Ovary (tissue), 9 donors: ENCODE measurements around the gene PLEKHM3. TPM values are rescaled to one million over a fixed set of nuclear protein-coding genes. Genes with fewer than 3 reads are reported as not detected.

Experiments used
- DNase-seq, 5 donors: peaks; one replicate each; pipeline ENCODE4 v3.0.0-alpha.2; 2019 to 2020
- H3K27ac ChIP-seq, 2 donors: fragments of 200-600 bp; one replicate each; pipeline versions ENCODE4 v1.5.1 to v1.8.0; 2019 to 2022
- H3K27me3 ChIP-seq: fragments of 200-600 bp; one replicate; pipeline ENCODE4 v1.8.0; 2022
- H3K36me3 ChIP-seq: fragments of 200-600 bp; sonication (generic); one replicate; pipeline ENCODE4 v1.5.1; 2019
- H3K4me1 ChIP-seq: one replicate; pipeline ENCODE4 v1.8.1; 2013; ENCODE audit warnings: mild to moderate bottlenecking, moderate library complexity; ENCODE audit not compliant: insufficient read depth
- H3K4me3 ChIP-seq: fragments of 200-600 bp; sonication (generic); one replicate; pipeline ENCODE4 v1.5.1; 2017
- H3K9me3 ChIP-seq, 2 donors: fragments of 200-600 bp in 1 of 2; sonication (generic) in 1 of 2; one replicate each; pipeline versions ENCODE4 v1.5.1 to v1.8.1; 2013 to 2019; ENCODE audit warnings: mild to moderate bottlenecking in 1 of 2, moderate library complexity in 1 of 2
- CTCF ChIP-seq, 3 donors: fragments of 450-650 bp in 2 of 3; fragments of 200-600 bp in 1 of 3; IDR thresholded peaks; one replicate each; pipeline versions ENCODE4 v1.5.1 to v1.8.0; 2016 to 2022; ENCODE audit warnings: antibody characterized with exemption in 3 of 3, mild to moderate bottlenecking in 1 of 3
- EP300 ChIP-seq: sonication (generic); formaldehyde crosslinking; IDR thresholded peaks from one replicate; pipeline ENCODE4 v1.6.1; 2017; ENCODE audit warnings: antibody characterized with exemption
- POLR2A ChIP-seq: fragments of 450-650 bp; IDR thresholded peaks from one replicate; pipeline ENCODE4 v1.6.1; 2017; ENCODE audit warnings: antibody characterized with exemption, mild to moderate bottlenecking, moderate library complexity
- WGBS, 3 donors: extraction: QIAGEN DNeasy Blood & Tissue Kit in 1 of 3; methylation state at CpG; one replicate each; pipeline versions ENCODE4 v1.1.5 to v1.1.7; 2013 to 2017; 5-methylcytosine and 5-hydroxymethylcytosine counted together
- intact Hi-C, 4 donors: fragments of 100-400 bp; cut with DNase I; formaldehyde crosslinking; loops; one replicate each; pipeline versions ENCODE4 v1.11.0 to v1.15.1; 2022 to 2023
- polyA plus RNA-seq, 2 donors: library from polyadenylated mRNA; stranded (reverse); fragments of 200-250 nt in 1 of 2; fragments of 350-450 nt in 1 of 2; fragmentation: Illumina TruSeq in 1 of 2; extraction: RNeasy Lipid Tissue Mini Kit (QIAGEN cat#74804) in 1 of 2; gene quantifications; one replicate each; pipeline ENCODE4 v1.2.3, GENCODE V29; 2013 to 2014
- total RNA-seq, 7 donors: library from RNA; depleted of rRNA in 2 of 7; stranded (reverse); fragments of >200 nt in 2 of 7; fragmentation: NEBNext Ultra II Directional in 3 of 7; extraction: Animal tissue kit (Norgen Biotek cat#: 25700) in 3 of 7; gene quantifications; one replicate each; pipeline versions ENCODE4 v1.1.0 to v1.2.4, GENCODE V29; 2016 to 2023
- donor health status: DM: no; HTN: no; CAD: no; lungs with moderate emphysema.
- donor health status: DM: no; HTN: no; CAD: no.
- donor health status: Bipolar disorder and iron deficiency.
- donor health status: DM: yes; HTN: yes; CAD: no.
- donor health status: DM: no; HTN: no; CAD: no.
- donor health status: DM: yes; HTN: yes; CAD: no.

PLEKHM3 gene
- total and polyA plus RNA-seq, 9 donors = 6.5 to 26.1 (median 14.3) TPM

- Histone ChIP-seq H3K27me3 (no peaks in the 10 kb centered on the region), H3K36me3 (no peaks in the 10 kb centered on the region), H3K4me3 (no peak overlapping the region), H3K9me3 (no peaks in the 10 kb centered on the region), H3K27ac (no peak overlapping the region), H3K4me1 (no peaks in the 10 kb centered on the region)
- intact Hi-C loops = no loop called here
- TF ChIP-seq EP300 (no peak), POLR2A (no peak), CTCF (IDR thresholded peaks at IDR 0.05) (no peak)
- 76 to 90% (median 82%) methylated on average over 2 of the region's 2 CpGs for WGBS, 3 donors
- DNase-seq = no peak
These were observed 145.8 kb downstream of the PLEKHM3 start for GRCh38 chr2:207879536-207879935.

- H3K9me3 ChIP-seq = no peaks in the 10 kb centered on the region
- no peaks in the 10 kb centered on the region for H3K27me3 ChIP-seq
These were observed 148.3 kb downstream of the PLEKHM3 start for GRCh38 chr2:207876842-207877535.

GRCh38 chr2:207875473-207876212 lies 149.7 kb downstream of the PLEKHM3 start:
- no peaks in the 10 kb centered on the region for H3K4me1 ChIP-seq
- intact Hi-C loops = no loop called here
- H3K27ac ChIP-seq = no peak overlapping the region
- H3K27me3 ChIP-seq = no peaks in the 10 kb centered on the region
- no peak for DNase-seq
- H3K9me3 ChIP-seq = no peaks in the 10 kb centered on the region
- H3K4me3 ChIP-seq = no peak overlapping the region
- WGBS, 3 donors = 95 to 96% (median 96%) methylated on average over 3 of the region's 3 CpGs
- no peaks in the 10 kb centered on the region for H3K36me3 ChIP-seq
- TF ChIP-seq POLR2A = no peak
- TF ChIP-seq CTCF (IDR thresholded peaks at IDR 0.05) = no peak
- TF ChIP-seq EP300 = no peak

More at GRCh38 chr2:207876842-207877535, 148.3 kb downstream of the PLEKHM3 start:
- Histone ChIP-seq H3K4me1 (no peaks in the 10 kb centered on the region), H3K36me3 (no peaks in the 10 kb centered on the region), H3K27ac (no peak overlapping the region), H3K4me3 (no peak overlapping the region)
- intact Hi-C loops = no loop called here
- WGBS, 3 donors = 78 to 93% (median 91%) methylated on average over 4 of the region's 4 CpGs
- no peak for DNase-seq
- TF ChIP-seq CTCF (IDR thresholded peaks at IDR 0.05) (no peak), POLR2A (no peak), EP300 (no peak)

GRCh38 chr2:207873794-207874193 lies 151.5 kb downstream of the PLEKHM3 start:
- 98 to 99% (median 98%) methylated on average over 1 of the region's 1 CpG for WGBS, 3 donors
- Histone ChIP-seq H3K36me3 (no peaks in the 10 kb centered on the region), H3K27ac (no peak overlapping the region), H3K4me3 (no peak overlapping the region), H3K9me3 (no peaks in the 10 kb centered on the region), H3K27me3 (no peaks in the 10 kb centered on the region), H3K4me1 (no peaks in the 10 kb centered on the region)
- no peak for TF ChIP-seq CTCF (IDR thresholded peaks at IDR 0.05)
- TF ChIP-seq POLR2A = no peak
- no peak for TF ChIP-seq EP300
- no peak for DNase-seq
- intact Hi-C loops = no loop called here
